ENCODE results near the gene OSBPL5.
A peak's percentile ranks its signal among the peaks of the same experiment; 100 is the strongest.

The OSBPL5 gene

DNA sequence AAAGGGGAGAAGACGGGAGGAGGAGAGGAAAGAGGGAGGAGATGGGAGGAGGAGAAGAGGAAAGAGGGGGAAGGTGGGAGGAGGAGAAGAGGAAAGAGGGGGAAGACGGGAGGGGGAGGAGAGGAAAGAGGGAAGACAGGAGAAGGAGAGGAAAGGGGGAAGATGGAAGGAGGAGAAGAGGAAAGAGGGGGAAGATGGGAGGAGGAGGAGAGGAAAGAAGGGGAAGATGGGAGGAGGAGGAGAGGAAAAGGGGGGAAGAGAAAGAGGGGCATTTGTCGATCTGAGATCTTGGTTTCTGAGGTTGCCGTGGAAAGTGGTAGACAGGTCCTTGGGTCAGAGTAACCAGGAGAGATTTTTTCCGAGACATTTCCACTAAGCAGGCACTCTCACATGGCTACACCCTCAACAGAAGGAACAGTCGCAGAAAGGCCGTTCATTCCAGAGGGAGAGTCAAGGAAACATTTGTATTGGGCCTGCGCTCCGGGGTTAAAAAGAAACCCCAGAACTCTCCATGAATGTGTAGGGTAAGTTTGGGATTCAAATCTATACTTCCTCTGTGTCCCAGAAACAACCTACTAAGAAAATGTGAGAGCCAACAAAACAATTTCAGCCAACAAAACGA is 68.1 kb downstream of the OSBPL5 start:
- DNase-seq = no peak

DNA sequence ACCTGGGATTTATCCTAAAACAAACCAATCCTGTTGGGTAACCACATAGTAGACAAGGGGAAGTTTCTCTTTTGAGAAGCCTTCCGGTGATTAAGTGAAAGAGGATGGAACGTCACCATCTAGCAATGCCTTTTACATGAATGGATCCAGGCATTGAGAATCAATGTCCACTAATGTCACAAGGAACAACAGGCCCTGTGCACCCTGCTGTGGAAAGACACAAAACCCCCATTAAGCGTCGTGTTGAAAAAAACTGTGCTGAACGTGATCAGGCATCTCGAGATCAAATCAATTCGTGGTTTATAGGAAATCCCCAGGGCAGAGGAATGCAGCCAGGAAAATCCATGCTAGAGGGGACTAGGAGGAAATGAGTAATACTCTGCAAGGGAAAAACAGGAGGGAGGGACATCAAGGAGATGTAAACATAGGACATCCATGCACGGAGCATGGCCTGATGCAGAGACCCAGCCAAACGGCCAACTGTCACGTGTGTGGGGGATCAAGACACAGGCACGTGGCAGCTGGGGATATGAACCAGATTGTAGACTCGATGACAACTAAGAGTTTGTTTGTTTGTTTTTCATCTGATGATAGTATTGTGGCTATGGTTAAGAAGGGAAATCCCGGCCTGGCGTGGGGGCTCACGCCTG is 69.3 kb downstream of the OSBPL5 start:
- DNase-seq = peak; percentile 56

GRCh38 chr11:3094223-3094824 is 70.8 kb downstream of the OSBPL5 start:
- peak; percentile 50 for DNase-seq

DNA sequence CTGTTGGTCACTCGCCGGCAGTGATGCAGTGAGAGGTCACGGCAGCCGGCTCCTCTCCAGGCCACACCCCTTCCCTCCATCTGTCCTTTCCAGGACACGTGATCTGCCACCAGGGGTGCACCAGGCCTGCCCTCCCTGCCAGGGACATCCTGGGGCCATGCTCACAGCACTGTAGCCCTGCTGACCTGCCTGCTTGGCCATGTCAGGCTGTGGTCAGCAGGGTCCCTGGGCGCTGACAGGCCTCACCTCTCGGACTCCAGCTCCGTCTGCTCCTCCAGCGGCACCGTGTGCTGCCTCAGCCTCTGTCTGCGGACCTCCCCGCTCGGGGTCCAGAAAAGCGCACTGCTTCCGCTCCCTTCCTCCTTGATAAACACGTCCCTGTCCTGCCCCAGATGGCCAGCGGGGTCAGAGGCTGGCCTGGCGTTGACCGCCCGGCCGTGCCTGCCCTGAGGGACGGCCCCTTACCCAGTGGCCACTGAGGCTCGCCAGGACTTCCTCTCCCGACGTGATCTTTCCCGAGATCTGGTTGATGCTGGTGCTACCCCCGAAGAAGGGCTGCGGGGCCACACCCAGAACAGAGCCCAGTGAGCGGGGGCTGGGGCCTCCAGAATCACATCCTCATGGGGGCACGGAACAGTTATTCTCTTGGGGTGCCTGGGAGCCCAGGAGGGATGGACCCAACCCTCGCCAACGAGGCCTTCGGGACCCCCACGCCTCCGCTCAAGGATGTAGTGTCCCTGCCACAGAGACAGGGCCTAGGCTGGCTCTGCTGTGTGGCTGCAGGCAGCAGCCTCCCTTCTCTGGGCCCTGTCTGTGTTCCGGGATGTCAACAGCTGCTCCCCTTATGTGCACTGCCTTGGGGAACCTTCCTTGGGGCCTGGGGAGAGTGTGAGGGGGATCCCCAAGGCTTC is 71.6 kb downstream of the OSBPL5 start:
- DNase-seq = no peak

- DNase-seq = no peak
Observed at GRCh38 chr11:3092603-3093141, 72.4 kb downstream of the OSBPL5 start.

- DNase-seq = peak; percentile 95
Observed at GRCh38 chr11:3091846-3092602, 73.1 kb downstream of the OSBPL5 start.

GRCh38 chr11:3091081-3091845 is 73.8 kb downstream of the OSBPL5 start:
- DNase-seq = peak; percentile 47

DNA sequence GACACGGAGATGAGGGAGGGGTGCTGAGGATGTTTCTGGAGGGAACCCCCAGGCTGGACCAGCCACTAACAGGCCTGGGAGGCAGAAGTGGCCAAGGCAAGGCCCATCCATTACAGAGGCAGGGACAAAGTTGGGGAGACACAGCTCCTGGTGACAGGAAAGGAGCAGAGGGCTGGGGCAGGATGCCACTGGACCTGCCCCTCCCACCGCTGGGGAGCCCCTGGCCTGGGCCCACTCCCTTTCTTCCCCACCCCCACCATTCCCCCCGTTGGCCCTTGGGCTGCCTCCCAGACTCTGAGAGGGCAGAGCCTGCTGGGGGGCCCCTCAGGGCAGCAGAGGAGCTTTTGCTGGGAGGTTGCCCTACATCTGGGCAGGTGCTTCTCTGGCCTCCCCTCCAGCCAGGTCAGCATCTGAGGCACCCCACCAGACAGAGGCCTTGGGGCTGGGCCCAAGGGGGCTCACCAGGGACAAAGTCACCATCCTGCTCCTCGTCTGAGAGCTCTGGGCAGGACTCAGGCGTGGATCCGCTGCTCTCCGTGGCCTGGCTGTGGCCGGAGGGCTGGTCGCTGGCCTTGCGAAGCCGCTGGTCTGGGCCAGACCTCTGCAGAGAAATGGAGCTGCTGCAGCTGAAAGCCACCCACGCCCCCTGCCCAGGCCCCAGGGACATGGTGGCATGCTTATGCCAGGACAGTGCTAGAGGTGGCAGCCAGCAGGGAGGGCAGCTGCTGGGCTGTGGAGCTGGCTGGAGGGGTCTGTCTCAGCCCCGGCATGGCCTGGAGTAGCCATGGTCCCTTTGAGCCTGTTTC is 74.8 kb downstream of the OSBPL5 start:
- DNase-seq = peak; percentile 40

GRCh38 chr11:3089236-3090061 is 75.7 kb downstream of the OSBPL5 start:
- no peak for DNase-seq

GRCh38 chr11:3088806-3089205 is 76.3 kb downstream of the OSBPL5 start:
- no peak for DNase-seq

DNA sequence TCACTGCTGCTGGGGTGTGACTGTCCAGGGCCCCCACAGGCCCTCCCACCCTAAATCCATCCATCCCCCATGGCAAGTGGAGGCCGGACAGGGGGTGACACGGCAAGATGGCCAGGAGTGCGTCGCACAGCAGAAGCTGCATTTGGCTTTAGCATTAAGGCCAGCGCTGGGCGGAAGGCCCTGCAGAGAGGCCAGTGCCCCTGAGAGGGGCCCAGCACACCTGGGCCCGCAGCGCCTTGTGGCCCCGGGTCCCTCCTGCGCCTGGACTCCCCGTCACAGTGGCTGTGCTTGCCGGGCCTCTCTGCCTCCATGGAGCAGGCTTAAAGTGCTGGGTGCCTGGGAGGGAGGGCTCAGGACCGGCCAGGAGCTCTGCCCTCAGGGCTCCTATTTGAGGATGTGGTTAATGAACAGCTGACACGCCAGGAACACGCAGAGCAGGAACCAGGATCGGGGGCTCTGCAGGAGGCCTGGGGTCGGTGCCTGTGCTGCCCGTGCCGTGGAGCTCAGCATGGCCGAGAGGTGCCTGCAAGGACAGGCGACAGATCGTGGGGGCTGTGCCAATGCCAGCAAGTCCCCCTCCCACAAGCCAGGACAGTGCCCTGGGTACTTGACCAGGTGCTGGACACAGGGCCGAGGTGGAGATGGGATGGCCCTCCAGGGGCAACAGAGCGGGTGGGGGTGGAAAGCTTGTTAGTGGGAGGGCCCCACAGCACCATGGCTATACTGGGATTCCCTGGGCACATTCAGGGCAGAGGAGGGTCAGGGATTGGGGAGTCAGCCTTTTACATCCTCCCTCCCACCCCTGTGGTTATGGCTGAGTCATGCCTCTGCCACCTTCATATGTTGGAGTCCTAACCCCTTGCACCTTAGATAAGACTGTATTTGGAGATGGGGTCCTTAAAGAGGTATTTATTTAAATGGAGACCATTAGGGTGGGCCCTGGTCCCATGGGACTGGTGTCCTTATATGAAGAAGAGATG is 77.0 kb downstream of the OSBPL5 start:
- no peak for DNase-seq

- DNase-seq = no peak
Observed at GRCh38 chr11:3087373-3087772, 77.7 kb downstream of the OSBPL5 start.

DNA sequence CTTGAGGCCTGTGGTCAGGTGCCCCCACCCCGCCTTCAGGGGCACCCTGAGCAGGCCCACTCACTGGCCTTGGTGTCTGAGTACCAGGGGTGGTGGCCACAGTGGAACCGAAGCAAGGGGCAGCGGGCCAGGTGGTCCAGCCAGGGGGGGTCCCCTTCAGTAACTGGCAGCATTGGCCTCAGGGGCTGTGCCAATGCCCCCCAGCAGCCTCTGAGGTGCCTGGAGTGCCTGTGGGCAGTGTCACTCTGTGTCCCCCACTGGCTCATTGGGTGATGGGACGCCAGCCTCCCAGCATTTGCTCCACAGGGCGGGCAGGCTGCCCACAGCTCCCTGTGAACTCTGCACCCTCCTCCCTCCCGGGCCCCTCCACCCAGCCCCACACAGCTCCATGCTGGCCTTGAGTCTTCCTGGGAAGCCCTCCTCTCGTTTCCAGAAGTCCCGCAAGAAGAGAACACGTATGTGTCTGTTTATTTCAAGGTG is 78.4 kb downstream of the OSBPL5 start:
- DNase-seq = no peak

DNA sequence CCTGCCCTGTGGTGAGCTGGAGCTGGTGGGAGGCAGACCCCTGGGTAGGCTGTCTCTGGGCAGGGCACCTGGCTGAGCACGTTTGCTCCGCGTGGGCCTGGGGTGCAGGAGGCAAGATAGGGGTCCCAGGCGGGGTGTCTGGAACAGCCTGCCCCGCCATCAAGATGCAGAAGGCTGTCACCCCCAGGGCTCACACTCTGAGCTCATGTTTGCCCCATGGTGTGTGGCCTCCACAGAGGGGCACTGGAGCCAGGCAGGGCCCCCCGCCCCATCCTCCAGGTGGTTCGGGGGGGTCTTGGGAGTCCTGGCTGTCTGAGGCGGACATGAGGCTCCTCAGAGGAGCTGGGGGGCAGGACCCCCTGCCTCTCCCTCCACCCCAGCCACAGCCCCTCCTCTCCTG is 79.0 kb downstream of the OSBPL5 start:
- DNase-seq = no peak

DNA sequence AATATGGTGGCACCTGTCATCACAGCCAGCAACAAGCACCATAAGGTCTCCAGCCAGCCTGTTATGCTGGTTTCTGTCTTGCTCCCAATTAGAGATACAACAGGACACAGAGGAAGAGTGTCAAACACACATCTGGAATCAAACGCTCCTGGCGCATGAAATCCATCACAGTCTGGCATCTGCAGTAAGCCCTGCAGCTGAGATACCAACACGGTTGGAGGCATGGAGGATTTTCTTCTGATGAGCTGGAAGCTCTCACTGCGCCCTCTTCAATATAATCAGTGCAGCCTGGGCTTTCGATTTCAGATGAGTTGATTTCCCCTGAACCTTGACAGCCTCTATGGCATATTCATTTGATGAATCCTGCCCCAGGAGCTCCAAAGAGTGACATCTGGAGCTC is 80.1 kb downstream of the OSBPL5 start:
- no peak for DNase-seq

- no peak for DNase-seq
Observed at GRCh38 chr11:3083321-3083720, 81.8 kb downstream of the OSBPL5 start.

GRCh38 chr11:3081386-3081751 is 83.7 kb downstream of the OSBPL5 start:
- no peak for DNase-seq

- DNase-seq = no peak
Observed at GRCh38 chr11:3080733-3081385, 84.3 kb downstream of the OSBPL5 start.
